Measurements from ENCODE around the gene PVALEF. TPM values are rescaled to one million over a fixed set of nuclear protein-coding genes. Genes with fewer than 3 reads are reported as not detected.

PVALEF gene
- total RNA-seq, 1 donor from 2014 or later = not detected

- Histone ChIP-seq H3K27ac (no peak overlapping the region), H3K36me3 (peaks cover 0 to 10% of the 10 kb centered on the region in 2 donors), H3K27me3 (no peaks in the 10 kb centered on the region), H3K4me3 (no peak overlapping the region), H3K9me3 (no peaks in the 10 kb centered on the region), H3K4me1 (no peaks in the 10 kb centered on the region)
- TF ChIP-seq POLR2A (IDR thresholded peaks at IDR 0.05) = no peak
- no peak for TF ChIP-seq POLR2AphosphoS5 (IDR thresholded peaks at IDR 0.05; ENCODE audit: insufficient read depth in 1 of 2, low read depth in 1 of 2)
- TF ChIP-seq CTCF (IDR thresholded peaks at IDR 0.05) = no peak
- DNase-seq (ENCODE audit: extremely low spot score in 2 of 2) = no peak
- intact Hi-C loops (cut with DNase I) = loop anchor here (10.0 kb wide), 1 partner anchor 194 kb away; no protein-coding TSS in a partner anchor
Measured at GRCh38 chr17:81198826-81199481, 33.6 kb downstream of the PVALEF start.

- intact Hi-C loops (cut with DNase I) = loop anchor here (10.0 kb wide), 1 partner anchor 195 kb away; no protein-coding TSS in a partner anchor
Measured at GRCh38 chr17:81199482-81199830, 34.1 kb downstream of the PVALEF start.

GRCh38 chr17:81200201-81200600, 34.9 kb downstream of the PVALEF start:
- intact Hi-C loops (cut with DNase I) = no loop called here
- no peaks in the 10 kb centered on the region for H3K4me1 ChIP-seq
- H3K36me3 ChIP-seq = peaks cover 0 to 10% of the 10 kb centered on the region in 2 donors
- no peak overlapping the region for H3K4me3 ChIP-seq
- no peaks in the 10 kb centered on the region for H3K9me3 ChIP-seq
- H3K27ac ChIP-seq = no peak overlapping the region
- H3K27me3 ChIP-seq = no peaks in the 10 kb centered on the region
- no peak for TF ChIP-seq POLR2AphosphoS5 (IDR thresholded peaks at IDR 0.05; ENCODE audit: insufficient read depth in 1 of 2, low read depth in 1 of 2)
- no peak for TF ChIP-seq CTCF (IDR thresholded peaks at IDR 0.05)
- no peak for TF ChIP-seq POLR2A (IDR thresholded peaks at IDR 0.05)
- DNase-seq (ENCODE audit: extremely low spot score in 2 of 2) = no peak

More at GRCh38 chr17:81199482-81199830, 34.1 kb downstream of the PVALEF start:
- TF ChIP-seq POLR2AphosphoS5 (IDR thresholded peaks at IDR 0.05; ENCODE audit: insufficient read depth in 1 of 2, low read depth in 1 of 2) (no peak), CTCF (IDR thresholded peaks at IDR 0.05) (no peak), POLR2A (IDR thresholded peaks at IDR 0.05) (no peak)
- Histone ChIP-seq H3K27me3 (no peaks in the 10 kb centered on the region), H3K4me1 (no peaks in the 10 kb centered on the region), H3K4me3 (no peak overlapping the region), H3K36me3 (peaks cover 0 to 10% of the 10 kb centered on the region in 2 donors), H3K9me3 (no peaks in the 10 kb centered on the region), H3K27ac (no peak overlapping the region)
- DNase-seq (ENCODE audit: extremely low spot score in 2 of 2) = no peak

- no peaks in the 10 kb centered on the region for H3K4me1 ChIP-seq
- TF ChIP-seq POLR2AphosphoS5 (IDR thresholded peaks at IDR 0.05; ENCODE audit: insufficient read depth in 1 of 2, low read depth in 1 of 2) (no peak), CTCF (IDR thresholded peaks at IDR 0.05) (peak in 2 of 3 experiments; percentile 21 to 24)
- H3K27ac ChIP-seq = no peak overlapping the region
- H3K27me3 ChIP-seq = no peaks in the 10 kb centered on the region
- H3K36me3 ChIP-seq = peaks cover 0 to 10% of the 10 kb centered on the region in 2 donors
- no peak for DNase-seq (ENCODE audit: extremely low spot score in 2 of 2)
- no peaks in the 10 kb centered on the region for H3K9me3 ChIP-seq
- intact Hi-C loops (cut with DNase I) = no loop called here
- H3K4me3 ChIP-seq = no peak overlapping the region
Measured at GRCh38 chr17:81200695-81201580, 35.6 kb downstream of the PVALEF start.
